M059J (cell line): ENCODE results near the gene EPGN. TPM values are rescaled to one million over a fixed set of nuclear protein-coding genes. Genes with fewer than 3 reads are reported as not detected.
A peak's percentile ranks its signal among the peaks of the same experiment; 100 is the strongest.
"Not testable (repeated sequence)": the region's sequence is repeated elsewhere in the genome, so short reads cannot be mapped to it uniquely, and the experiment has no call there.

ENCODE experiments used
- DNase-seq: peaks from one replicate; pipeline ENCODE4 v3.0.0-alpha.2; 2012; ENCODE audit warnings: low read depth
- total RNA-seq: library from RNA; depleted of rRNA; stranded (reverse); fragments of >200 nt; shearing (Covaris generic); gene quantifications from 2 replicates; pipeline ENCODE4 v1.2.3, GENCODE V29; 2014; rRNA removed

Gene EPGN
- total RNA-seq, 1 experiment from 2014 or later: not detected

GRCh38 chr4:74339501-74339900 lies 31.2 kb downstream of the EPGN start:
- DNase-seq: no peak

GRCh38 chr4:74340421-74340820 lies 32.2 kb downstream of the EPGN start:
- DNase-seq: not testable (repeated sequence)

DNA sequence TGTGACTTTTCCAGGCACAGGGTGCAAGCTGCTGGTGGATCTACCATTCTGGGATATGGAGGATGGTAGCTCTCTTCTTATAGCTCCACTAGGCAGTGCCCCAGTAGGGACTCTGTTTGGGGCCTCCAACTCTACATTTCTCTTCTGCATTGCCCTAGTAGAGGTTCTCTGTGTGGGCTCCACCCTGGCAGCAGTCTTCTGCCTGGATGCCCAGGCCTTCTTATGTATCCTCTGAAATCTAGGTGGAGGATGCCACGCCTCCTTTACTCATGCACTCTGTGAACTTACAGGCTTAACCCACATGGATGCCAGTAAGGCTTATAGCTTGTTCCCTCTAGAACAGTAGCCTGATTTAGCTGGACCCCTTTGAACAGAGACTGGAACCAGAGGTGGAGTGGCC lies 35.8 kb downstream of the EPGN start:
- DNase-seq: no peak

GRCh38 chr4:74353858-74354257 lies 45.6 kb downstream of the EPGN start:
- DNase-seq: no peak

DNA sequence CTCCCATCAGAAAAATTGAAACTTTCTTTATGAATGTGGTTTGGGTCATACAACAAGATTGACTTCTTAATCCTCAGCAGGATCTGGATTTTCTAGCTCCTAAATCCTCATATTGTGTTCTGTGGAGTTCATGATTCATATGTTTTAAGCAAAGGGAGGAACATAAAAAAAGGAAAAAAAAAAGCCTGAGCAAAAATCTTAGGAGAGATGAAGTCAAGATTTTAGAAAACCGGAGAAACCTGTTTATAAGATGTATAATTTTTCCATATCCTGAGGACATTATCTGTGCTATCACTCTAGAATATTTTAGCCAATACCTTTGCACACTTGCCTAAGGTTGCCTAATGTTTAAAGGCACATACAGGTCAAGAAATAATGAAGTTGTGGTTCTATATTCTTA lies 49.7 kb downstream of the EPGN start:
- no peak for DNase-seq

DNA sequence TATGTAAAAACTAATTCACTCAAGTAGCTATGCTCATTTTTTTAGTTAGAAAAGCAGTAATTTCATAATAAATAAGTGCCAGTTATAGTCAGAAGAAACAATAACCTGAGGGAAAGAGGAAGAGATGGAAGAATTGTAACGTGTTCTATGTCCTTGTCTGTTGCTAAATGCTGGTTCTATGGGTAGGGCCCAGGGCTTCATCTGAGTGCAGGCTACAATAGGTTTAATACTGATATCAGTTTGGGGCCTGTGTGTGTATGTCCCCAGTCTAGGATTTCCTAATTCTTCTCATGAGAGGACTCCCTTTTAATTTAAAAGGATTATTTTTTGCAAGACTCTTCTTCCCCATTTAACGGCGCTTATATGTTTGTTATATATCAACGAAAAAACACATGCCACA lies 53.4 kb downstream of the EPGN start:
- DNase-seq: no peak

- DNase-seq: no peak
Observed at GRCh38 chr4:74362347-74362746, 54.1 kb downstream of the EPGN start.

DNA sequence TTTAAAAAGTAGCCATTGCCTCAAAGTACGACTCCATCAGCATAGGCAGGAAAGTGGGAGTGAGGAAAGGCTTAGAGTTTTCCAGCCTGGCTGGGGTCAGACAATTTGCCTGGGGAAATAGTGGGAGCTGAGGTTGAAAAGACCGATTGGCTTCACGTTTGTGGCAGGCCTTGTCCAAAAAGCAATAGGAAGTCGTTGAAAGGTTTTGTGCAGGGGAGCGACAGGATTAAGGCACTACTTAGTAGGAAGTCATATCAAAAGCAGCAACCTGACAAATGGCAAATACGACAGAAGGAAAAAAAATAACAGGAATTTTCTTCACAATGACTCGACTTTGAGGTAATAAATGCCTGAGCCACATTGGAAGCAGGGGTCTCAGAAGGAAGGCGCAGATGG lies 56.0 kb downstream of the EPGN start:
- no peak for DNase-seq

- peak; percentile 41 for DNase-seq
Observed at GRCh38 chr4:74364652-74365491, 56.6 kb downstream of the EPGN start, which contains the start of gene EREG. EREG (plus strand) TSS chr4:74365145; CDS start chr4:74365309, 164 bp downstream.

GRCh38 chr4:74365761-74366160 lies 57.5 kb downstream of the EPGN start:
- DNase-seq: no peak

Other genes with a start within 250 kb of the EPGN start
- gene CXCL2, start 209.3 kb upstream of the EPGN start, total RNA-seq: not detected in 2 replicates
- 4.4 and 8.9 TPM in 2 replicates for gene MTHFD2L, start 150.4 kb upstream of the EPGN start, total RNA-seq
- 1.6 and 2.0 TPM in 2 replicates for gene EREG, start 56.7 kb downstream of the EPGN start, total RNA-seq
- gene AREG, start 136.7 kb downstream of the EPGN start, total RNA-seq: not detected in 2 replicates